ENCODE data around the gene WNT5A. TPM values are rescaled to one million over a fixed set of nuclear protein-coding genes. Genes with fewer than 3 reads are reported as not detected.

WNT5A gene
- total RNA-seq, 4 donors from 2014 or later, result 3.1 to 46.3 (median 11.3) TPM

- ATAC-seq, result no peak
- H3K4me3 ChIP-seq, result no peak overlapping the region
- no peaks in the 10 kb centered on the region for H3K9me3 ChIP-seq
- no peaks in the 10 kb centered on the region for H3K36me3 ChIP-seq
- no peak for TF ChIP-seq EP300 (IDR thresholded peaks at IDR 0.05)
- no peak for TF ChIP-seq POLR2AphosphoS5 (IDR thresholded peaks at IDR 0.05)
- TF ChIP-seq CTCF (IDR thresholded peaks at IDR 0.05), result no peak
- H3K4me1 ChIP-seq, result peaks cover 0 to 5% (median 0%) of the 10 kb centered on the region in 3 donors
- 54 to 71% methylated on average over 6 of the region's 6 CpGs for WGBS, 2 donors (ENCODE audit: low coverage in 1 of 2)
- no peak overlapping the region for H3K27ac ChIP-seq
- no peaks in the 10 kb centered on the region for H3K27me3 ChIP-seq
Measured at GRCh38 chr3:55521738-55522421, 34.8 kb upstream of the WNT5A start.

- TF ChIP-seq CTCF (IDR thresholded peaks at IDR 0.05), result no peak
- TF ChIP-seq EP300 (IDR thresholded peaks at IDR 0.05), result no peak
- TF ChIP-seq POLR2A (IDR thresholded peaks at IDR 0.05), result no peak
- no peak for TF ChIP-seq POLR2AphosphoS5 (IDR thresholded peaks at IDR 0.05)
- 25 to 85% methylated on average over 1 to 6 of the region's 9 CpGs for WGBS, 2 donors (ENCODE audit: low coverage in 1 of 2)
- ATAC-seq, result no peak
Measured at GRCh38 chr3:55521064-55521737, 34.1 kb upstream of the WNT5A start.

GRCh38 chr3:55519019-55519418 lies 31.9 kb upstream of the WNT5A start:
- TF ChIP-seq CTCF (IDR thresholded peaks at IDR 0.05), result no peak
- no peak for TF ChIP-seq POLR2A (IDR thresholded peaks at IDR 0.05)
- no peak for TF ChIP-seq EP300 (IDR thresholded peaks at IDR 0.05)
- TF ChIP-seq POLR2AphosphoS5 (IDR thresholded peaks at IDR 0.05), result no peak
- no peaks in the 10 kb centered on the region for H3K9me3 ChIP-seq
- H3K36me3 ChIP-seq, result no peaks in the 10 kb centered on the region
- H3K4me1 ChIP-seq, result peaks cover 0 to 5% (median 0%) of the 10 kb centered on the region in 3 donors
- H3K27ac ChIP-seq, result no peak overlapping the region
- no peak for ATAC-seq
- H3K4me3 ChIP-seq, result no peak overlapping the region
- WGBS, 2 donors (ENCODE audit: low coverage in 1 of 2), result 90 to 100% methylated on average over 1 to 3 of the region's 3 CpGs
- H3K27me3 ChIP-seq, result no peaks in the 10 kb centered on the region

More at GRCh38 chr3:55521064-55521737, 34.1 kb upstream of the WNT5A start:
- H3K4me3 ChIP-seq, result no peak overlapping the region
- H3K9me3 ChIP-seq, result no peaks in the 10 kb centered on the region
- peaks cover 0 to 5% (median 0%) of the 10 kb centered on the region in 3 donors for H3K4me1 ChIP-seq
- H3K27ac ChIP-seq, result no peak overlapping the region
- H3K27me3 ChIP-seq, result no peaks in the 10 kb centered on the region
- no peaks in the 10 kb centered on the region for H3K36me3 ChIP-seq

GRCh38 chr3:55518451-55518850 lies 31.3 kb upstream of the WNT5A start:
- Histone ChIP-seq H3K36me3 (no peaks in the 10 kb centered on the region), H3K4me3 (no peak overlapping the region), H3K27ac (no peak overlapping the region), H3K27me3 (no peaks in the 10 kb centered on the region), H3K4me1 (peaks cover 0 to 5% (median 0%) of the 10 kb centered on the region in 3 donors), H3K9me3 (no peaks in the 10 kb centered on the region)
- no peak for ATAC-seq
- 55 to 64% methylated on average over 6 of the region's 6 CpGs for WGBS, 2 donors (ENCODE audit: low coverage in 1 of 2)
- TF ChIP-seq CTCF (IDR thresholded peaks at IDR 0.05) (no peak), POLR2A (IDR thresholded peaks at IDR 0.05) (no peak), EP300 (IDR thresholded peaks at IDR 0.05) (no peak), POLR2AphosphoS5 (IDR thresholded peaks at IDR 0.05) (no peak)
